ENCODE results near the gene SEL1L3. TPM values are rescaled to one million over a fixed set of nuclear protein-coding genes. Genes with fewer than 3 reads are reported as not detected.

SEL1L3 gene
- total and polyA plus RNA-seq, 2 of the 13 experiments (the other 11 are each of a cell fraction or from before 2014, with no cell fraction given) = 0.28 to 1.1 TPM

DNA sequence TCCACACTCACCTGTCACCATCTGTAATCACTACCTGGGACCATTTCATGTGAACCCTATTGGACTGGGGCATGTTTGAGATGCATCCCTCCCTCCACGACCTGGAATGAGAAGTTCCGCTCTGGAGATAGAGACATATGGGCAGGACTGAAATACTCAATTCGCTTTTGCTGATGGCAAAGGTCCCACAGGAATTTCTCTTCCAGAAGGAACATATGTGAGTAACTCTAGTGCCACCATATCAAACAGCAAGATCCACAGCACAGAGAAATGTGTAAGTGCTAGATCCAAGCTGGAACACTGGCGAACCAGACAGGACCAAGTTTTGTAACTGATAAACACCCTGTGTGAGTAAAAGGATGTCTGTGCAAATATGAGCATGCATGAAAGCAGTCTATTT is 43.9 kb downstream of the SEL1L3 start:
- in situ Hi-C loops (cut with HindIII; ENCODE audit: extremely low pct_ligation_motif_present, low pct_unique_long_range_greater_than_20kb) = no loop called here
- no peak overlapping the region for H3K27ac ChIP-seq (ENCODE audit: extremely low read length, insufficient read depth, low read length)
- FAIRE-seq (no peak), ATAC-seq (no peak), DNase-seq (ENCODE audit: low spot score) (no peak)
- H3K36me3 ChIP-seq (replicated peaks in 1 of 2; ENCODE audit: control insufficient read depth in 1 of 2, insufficient read depth in 2 of 2, low read length in 2 of 2) = no peaks in the 10 kb centered on the region
- H3K79me2 ChIP-seq (ENCODE audit: insufficient read depth, low read length) = no peaks in the 10 kb centered on the region
- ChIA-PET POLR2A (no interaction called here), CTCF (ENCODE audit: low intra/inter-chr PET ratio, low total read pairs) (no interaction called here)
- no peaks in the 10 kb centered on the region for H3K27me3 ChIP-seq (ENCODE audit: control insufficient read depth in 1 of 2, insufficient read depth in 2 of 2, low read length in 2 of 2)
- no peak overlapping the region for H3K4me2 ChIP-seq (ENCODE audit: low read depth, low read length)
- no peak overlapping the region for H3K4me3 ChIP-seq (replicated peaks in 1 of 3; ENCODE audit: insufficient read depth in 1 of 3, low read depth in 2 of 3, low read length in 3 of 3)
- no peaks in the 10 kb centered on the region for H3K9me3 ChIP-seq (ENCODE audit: low read length)
- no peak overlapping the region for H2AFZ ChIP-seq (ENCODE audit: low read length)
- H3K4me1 ChIP-seq (ENCODE audit: insufficient read depth, low read length) = peaks cover 1% of the 10 kb centered on the region; the same call in 1 of the 2 replicates
- no TSS peak for BruUV-seq (replicated peaks)
- H4K20me1 ChIP-seq (ENCODE audit: insufficient read depth, low read length) = no peaks in the 10 kb centered on the region
- 34% methylated on average over 4 of the region's 4 CpGs for WGBS (ENCODE audit: low lambda C conversion rate)
- no peak overlapping the region for H3K9ac ChIP-seq (ENCODE audit: insufficient read depth, low read depth, low read length)
- TF ChIP-seq HOXD1 (CRISPR knock-in tag; IDR thresholded peaks at IDR 0.05) = no peak
- TF ChIP-seq, protein P1, sequence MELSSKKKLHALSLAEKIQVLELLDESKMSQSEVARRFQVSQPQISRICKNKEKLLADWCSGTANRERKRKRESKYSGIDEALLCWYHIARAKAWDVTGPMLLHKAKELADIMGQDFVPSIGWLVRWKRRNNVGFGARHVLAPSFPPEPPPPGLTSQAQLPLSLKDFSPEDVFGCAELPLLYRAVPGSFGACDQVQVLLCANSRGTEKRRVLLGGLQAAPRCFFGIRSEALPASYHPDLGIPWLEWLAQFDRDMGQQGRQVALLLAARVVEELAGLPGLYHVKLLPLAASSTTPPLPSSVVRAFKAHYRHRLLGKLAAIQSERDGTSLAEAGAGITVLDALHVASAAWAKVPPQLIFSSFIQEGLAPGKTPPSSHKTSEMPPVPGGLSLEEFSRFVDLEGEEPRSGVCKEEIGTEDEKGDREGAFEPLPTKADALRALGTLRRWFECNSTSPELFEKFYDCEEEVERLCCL (CRISPR knock-in tag; IDR thresholded peaks at IDR 0.05; ENCODE audit: borderline replicate concordance) = no peak
- intact Hi-C loops (cut with micrococcal nuclease; ENCODE audit: unreplicated experiment) = no loop called here

DNA sequence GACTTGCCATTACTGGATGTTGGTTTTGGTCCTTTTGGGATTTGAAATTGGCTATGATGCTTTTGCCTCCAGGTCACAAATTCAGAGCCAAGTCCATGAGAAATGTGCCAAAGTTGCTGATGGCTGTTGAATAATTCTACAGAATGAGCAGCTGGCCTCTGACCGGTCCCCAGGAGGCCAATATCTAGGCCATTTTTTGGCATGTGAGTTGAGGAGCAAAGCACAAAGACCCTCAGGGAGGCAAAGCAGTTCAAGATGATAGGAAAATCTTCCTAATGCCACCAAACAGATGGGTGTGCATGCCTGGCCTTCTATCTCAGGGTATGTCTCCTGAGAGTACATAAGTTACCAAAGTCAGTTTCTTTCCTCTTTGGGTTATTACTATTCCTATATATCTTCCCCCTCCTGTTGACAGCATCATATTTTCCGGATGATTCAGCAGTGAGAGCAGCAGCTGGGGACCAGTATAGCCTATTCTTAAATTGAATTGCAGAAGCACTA is 44.4 kb downstream of the SEL1L3 start:
- H3K9ac ChIP-seq (ENCODE audit: insufficient read depth, low read depth, low read length) = no peak overlapping the region
- DNase-seq (ENCODE audit: low spot score) = no peak
- no peak overlapping the region for H3K27ac ChIP-seq (ENCODE audit: extremely low read length, insufficient read depth, low read length)
- H3K4me2 ChIP-seq (ENCODE audit: low read depth, low read length) = no peak overlapping the region
- no peaks in the 10 kb centered on the region for H4K20me1 ChIP-seq (ENCODE audit: insufficient read depth, low read length)
- peaks cover 6% of the 10 kb centered on the region for H3K4me1 ChIP-seq (ENCODE audit: insufficient read depth, low read length)
- in situ Hi-C loops (cut with HindIII; ENCODE audit: extremely low pct_ligation_motif_present, low pct_unique_long_range_greater_than_20kb) (no loop called here), intact Hi-C loops (cut with micrococcal nuclease; ENCODE audit: unreplicated experiment) (no loop called here)
- H3K27me3 ChIP-seq (ENCODE audit: control insufficient read depth in 1 of 2, insufficient read depth in 2 of 2, low read length in 2 of 2) = no peaks in the 10 kb centered on the region
- POLR2A ChIA-PET = no interaction called here
- 48% methylated on average over 1 of the region's 2 CpGs for WGBS (ENCODE audit: low lambda C conversion rate)
- no peak for TF ChIP-seq ZSCAN31 (CRISPR knock-in tag; IDR thresholded peaks at IDR 0.05; ENCODE audit: low read depth)
- TF ChIP-seq DPF2 (CRISPR knock-in tag; IDR thresholded peaks at IDR 0.05; ENCODE audit: borderline replicate concordance, low read depth) = no peak
- TF ChIP-seq ZNF432 (CRISPR knock-in tag; IDR thresholded peaks at IDR 0.05; ENCODE audit: borderline replicate concordance) = no peak
- no peak for TF ChIP-seq RORA (CRISPR knock-in tag; IDR thresholded peaks at IDR 0.05)
- no peak for TF ChIP-seq RNF2 (conservative IDR thresholded peaks at IDR 0.05; ENCODE audit: low read depth)
- no peak for TF ChIP-seq ZNF879 (CRISPR knock-in tag; IDR thresholded peaks at IDR 0.05)
- TF ChIP-seq ZNF737 (CRISPR knock-in tag; IDR thresholded peaks at IDR 0.05; ENCODE audit: borderline replicate concordance) = no peak
- TF ChIP-seq, protein P2, sequence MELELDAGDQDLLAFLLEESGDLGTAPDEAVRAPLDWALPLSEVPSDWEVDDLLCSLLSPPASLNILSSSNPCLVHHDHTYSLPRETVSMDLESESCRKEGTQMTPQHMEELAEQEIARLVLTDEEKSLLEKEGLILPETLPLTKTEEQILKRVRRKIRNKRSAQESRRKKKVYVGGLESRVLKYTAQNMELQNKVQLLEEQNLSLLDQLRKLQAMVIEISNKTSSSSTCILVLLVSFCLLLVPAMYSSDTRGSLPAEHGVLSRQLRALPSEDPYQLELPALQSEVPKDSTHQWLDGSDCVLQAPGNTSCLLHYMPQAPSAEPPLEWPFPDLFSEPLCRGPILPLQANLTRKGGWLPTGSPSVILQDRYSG (CRISPR knock-in tag; IDR thresholded peaks at IDR 0.05) = no peak
- no peak for TF ChIP-seq NR1H2 (CRISPR knock-in tag; IDR thresholded peaks at IDR 0.05; ENCODE audit: borderline replicate concordance, low read depth)
- no peak for TF ChIP-seq TP53 (CRISPR knock-in tag; conservative IDR thresholded peaks at IDR 0.05)
- TF ChIP-seq ZNF550 (CRISPR knock-in tag; IDR thresholded peaks at IDR 0.05; ENCODE audit: borderline replicate concordance) = no peak
- TF ChIP-seq SMAD3 (CRISPR knock-in tag; IDR thresholded peaks at IDR 0.05) = no peak
- TF ChIP-seq ZNF263 (CRISPR knock-in tag; IDR thresholded peaks at IDR 0.05) = no peak
- TF ChIP-seq HHEX (CRISPR knock-in tag; IDR thresholded peaks at IDR 0.05) = no peak
- no TSS peak for BruUV-seq (replicated peaks)
- FAIRE-seq = no peak
- H2AFZ ChIP-seq (ENCODE audit: low read length) = no peak overlapping the region
- no peak for ATAC-seq
- H3K4me3 ChIP-seq (replicated peaks in 1 of 3; ENCODE audit: insufficient read depth in 1 of 3, low read depth in 2 of 3, low read length in 3 of 3) = no peak overlapping the region
- no peaks in the 10 kb centered on the region for H3K9me3 ChIP-seq (ENCODE audit: low read length)
- no peaks in the 10 kb centered on the region for H3K36me3 ChIP-seq (replicated peaks in 1 of 2; ENCODE audit: control insufficient read depth in 1 of 2, insufficient read depth in 2 of 2, low read length in 2 of 2)
- no peaks in the 10 kb centered on the region for H3K79me2 ChIP-seq (ENCODE audit: insufficient read depth, low read length)
- CTCF ChIA-PET (ENCODE audit: low intra/inter-chr PET ratio, low total read pairs) = no interaction called here

Measured in HepG2 (cell line).